ENCODE data around the gene MTMR12.

Gene MTMR12

DNA sequence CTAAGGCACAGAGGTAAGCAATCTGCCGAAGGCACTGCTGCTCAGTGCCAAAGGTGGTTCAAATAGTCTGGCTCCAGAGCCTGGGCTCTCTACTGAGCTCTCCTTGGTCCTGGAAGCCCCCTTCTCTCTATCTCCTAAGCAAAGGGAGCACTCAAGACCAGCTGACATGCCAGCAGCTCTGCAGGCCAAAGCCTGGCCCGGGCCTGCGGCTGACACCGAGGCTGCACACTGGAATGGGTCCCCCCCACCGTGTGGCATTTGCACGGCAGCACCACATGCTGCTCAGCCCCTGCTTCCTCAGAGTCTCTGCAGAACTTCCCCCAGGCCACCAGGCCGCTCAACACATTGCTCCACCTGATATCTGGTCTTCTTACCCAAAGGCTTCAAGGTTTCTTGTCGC is 80.8 kb downstream of the MTMR12 start:
- Histone ChIP-seq H3K9me3 (no peaks in the 10 kb centered on the region), H3K4me1 (no peaks in the 10 kb centered on the region), H3K4me3 (ENCODE audit: low read depth, low read length) (no peak overlapping the region), H3K36me3 (peaks cover 12% of the 10 kb centered on the region; the same call in 1 of the 2 replicates), H3K27me3 (no peaks in the 10 kb centered on the region)
- TF ChIP-seq, protein P1, sequence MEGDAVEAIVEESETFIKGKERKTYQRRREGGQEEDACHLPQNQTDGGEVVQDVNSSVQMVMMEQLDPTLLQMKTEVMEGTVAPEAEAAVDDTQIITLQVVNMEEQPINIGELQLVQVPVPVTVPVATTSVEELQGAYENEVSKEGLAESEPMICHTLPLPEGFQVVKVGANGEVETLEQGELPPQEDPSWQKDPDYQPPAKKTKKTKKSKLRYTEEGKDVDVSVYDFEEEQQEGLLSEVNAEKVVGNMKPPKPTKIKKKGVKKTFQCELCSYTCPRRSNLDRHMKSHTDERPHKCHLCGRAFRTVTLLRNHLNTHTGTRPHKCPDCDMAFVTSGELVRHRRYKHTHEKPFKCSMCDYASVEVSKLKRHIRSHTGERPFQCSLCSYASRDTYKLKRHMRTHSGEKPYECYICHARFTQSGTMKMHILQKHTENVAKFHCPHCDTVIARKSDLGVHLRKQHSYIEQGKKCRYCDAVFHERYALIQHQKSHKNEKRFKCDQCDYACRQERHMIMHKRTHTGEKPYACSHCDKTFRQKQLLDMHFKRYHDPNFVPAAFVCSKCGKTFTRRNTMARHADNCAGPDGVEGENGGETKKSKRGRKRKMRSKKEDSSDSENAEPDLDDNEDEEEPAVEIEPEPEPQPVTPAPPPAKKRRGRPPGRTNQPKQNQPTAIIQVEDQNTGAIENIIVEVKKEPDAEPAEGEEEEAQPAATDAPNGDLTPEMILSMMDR (IDR thresholded peaks at IDR 0.05; ENCODE audit: low read depth, low read length) = no peak
- no peak for DNase-seq

DNA sequence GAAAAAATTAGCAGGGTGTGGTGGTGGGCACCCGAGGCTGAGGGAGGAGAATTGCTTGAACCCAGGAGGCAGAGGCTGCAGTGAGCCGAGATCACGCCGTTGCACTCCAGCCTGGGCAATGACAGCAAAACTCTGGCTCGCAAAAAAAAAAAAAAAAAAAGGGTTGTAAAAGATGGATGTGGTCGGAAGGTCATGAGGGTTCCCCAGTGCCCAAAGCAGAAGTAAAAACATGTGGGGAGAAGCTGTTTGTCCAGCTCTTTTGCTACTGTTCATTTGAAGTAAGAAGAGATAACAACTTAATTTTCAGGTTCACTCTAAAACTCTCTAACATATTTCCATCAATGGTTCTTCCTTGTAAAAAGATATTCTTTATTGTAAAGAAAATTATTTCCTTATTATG is 81.5 kb downstream of the MTMR12 start:
- no peaks in the 10 kb centered on the region for H3K27me3 ChIP-seq
- H3K4me1 ChIP-seq = no peaks in the 10 kb centered on the region
- no peak overlapping the region for H3K4me3 ChIP-seq (ENCODE audit: low read depth, low read length)
- peaks cover 12% of the 10 kb centered on the region; the same call in 1 of the 2 replicates for H3K36me3 ChIP-seq
- no peak for DNase-seq
- no peaks in the 10 kb centered on the region for H3K9me3 ChIP-seq
- TF ChIP-seq, protein P1 (IDR thresholded peaks at IDR 0.05; ENCODE audit: low read depth, low read length) = no peak

DNA sequence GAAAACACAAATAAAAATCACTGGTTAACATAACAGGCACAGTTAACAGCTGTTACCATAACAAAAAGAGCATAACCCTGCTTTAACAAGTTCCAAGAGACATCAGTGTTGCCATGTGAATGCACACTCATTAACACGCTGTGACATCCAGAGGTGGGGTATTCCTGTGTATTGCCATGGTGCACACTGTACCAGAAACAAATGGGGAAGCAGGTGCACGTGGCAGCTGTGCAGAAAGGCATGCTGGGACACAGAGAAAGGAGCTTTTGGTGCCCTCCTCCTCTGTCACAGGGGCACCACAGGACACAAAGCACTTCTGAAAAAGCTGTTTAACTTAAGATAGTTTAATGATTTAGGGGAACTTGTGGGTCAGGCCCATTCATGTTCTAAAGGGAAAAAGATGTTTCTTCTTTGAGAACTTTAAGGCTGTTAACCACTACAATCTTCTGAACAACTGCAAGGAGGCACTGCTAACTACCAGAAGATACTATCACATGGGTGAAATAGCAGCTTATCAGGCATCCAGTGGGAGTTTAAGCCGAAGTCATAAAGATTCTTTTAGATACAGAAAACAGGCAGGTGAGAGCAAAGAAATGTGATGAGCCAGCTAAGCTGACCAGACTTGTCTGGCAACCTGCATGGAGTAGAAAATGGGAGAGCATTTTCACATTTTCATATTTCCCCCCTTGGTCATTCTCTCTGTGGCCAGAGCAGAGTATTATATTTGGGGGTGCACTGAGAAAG is 82.2 kb downstream of the MTMR12 start:
- H3K27me3 ChIP-seq = no peaks in the 10 kb centered on the region
- no peaks in the 10 kb centered on the region for H3K9me3 ChIP-seq
- TF ChIP-seq, protein P1 (IDR thresholded peaks at IDR 0.05; ENCODE audit: low read depth, low read length) = no peak
- no peak overlapping the region for H3K4me3 ChIP-seq (ENCODE audit: low read depth, low read length)
- H3K36me3 ChIP-seq = peaks cover 12% of the 10 kb centered on the region; the same call in 1 of the 2 replicates
- DNase-seq = no peak
- H3K4me1 ChIP-seq = no peaks in the 10 kb centered on the region

DNA sequence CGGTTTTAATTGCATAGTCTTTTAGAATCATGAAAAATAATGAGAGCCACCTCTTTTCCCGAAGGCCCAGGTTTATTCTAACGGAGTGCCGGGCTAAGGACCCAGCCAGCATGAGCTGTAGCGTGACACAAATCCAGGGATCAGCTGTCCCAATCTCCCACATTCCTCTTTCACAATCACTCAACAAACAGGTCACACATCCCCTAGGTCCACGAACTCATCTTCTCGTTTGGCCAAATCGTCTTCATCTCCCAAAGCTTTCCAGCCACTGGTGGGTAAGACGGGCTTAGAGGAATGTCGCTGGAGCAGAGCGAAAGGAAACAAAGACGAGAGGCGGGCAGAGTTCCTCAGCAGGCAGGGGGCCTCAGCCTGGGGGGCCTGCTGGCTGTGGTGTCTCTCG is 83.2 kb downstream of the MTMR12 start:
- TF ChIP-seq, protein P1 (IDR thresholded peaks at IDR 0.05; ENCODE audit: low read depth, low read length) = no peak
- no peak for DNase-seq

DNA sequence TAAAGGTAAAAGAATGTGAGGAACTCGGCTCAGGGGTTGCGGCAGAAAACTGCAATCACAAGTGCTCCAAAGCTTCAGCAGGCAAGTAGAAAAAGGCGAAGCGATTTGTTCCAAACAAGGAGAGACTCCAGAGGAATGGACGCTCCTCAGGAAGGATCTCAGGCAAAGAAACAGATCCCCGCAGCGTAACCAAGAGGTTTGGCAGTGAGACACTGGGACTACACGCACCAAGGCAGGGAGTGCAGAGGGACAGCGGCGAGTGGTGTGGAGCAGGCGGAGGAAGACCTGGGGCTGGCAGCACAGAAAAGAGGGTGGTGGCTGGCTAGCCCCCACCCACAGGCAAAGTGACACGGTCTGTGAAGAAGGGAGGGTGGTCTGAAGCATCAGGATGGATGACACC is 83.9 kb downstream of the MTMR12 start:
- Histone ChIP-seq H3K36me3 (peaks cover 5% of the 10 kb centered on the region; the same call in 1 of the 2 replicates), H3K4me1 (no peaks in the 10 kb centered on the region), H3K9me3 (no peaks in the 10 kb centered on the region), H3K4me3 (ENCODE audit: low read depth, low read length) (no peak overlapping the region), H3K27me3 (no peaks in the 10 kb centered on the region)
- no peak for DNase-seq
- TF ChIP-seq, protein P1 (IDR thresholded peaks at IDR 0.05; ENCODE audit: low read depth, low read length) = no peak

More for the DNA sequence above, 83.2 kb downstream of the MTMR12 start:
- Histone ChIP-seq H3K4me1 (no peaks in the 10 kb centered on the region), H3K27me3 (no peaks in the 10 kb centered on the region), H3K4me3 (ENCODE audit: low read depth, low read length) (no peak overlapping the region), H3K9me3 (no peaks in the 10 kb centered on the region), H3K36me3 (peaks cover 7% of the 10 kb centered on the region; the same call in 1 of the 2 replicates)

DNA sequence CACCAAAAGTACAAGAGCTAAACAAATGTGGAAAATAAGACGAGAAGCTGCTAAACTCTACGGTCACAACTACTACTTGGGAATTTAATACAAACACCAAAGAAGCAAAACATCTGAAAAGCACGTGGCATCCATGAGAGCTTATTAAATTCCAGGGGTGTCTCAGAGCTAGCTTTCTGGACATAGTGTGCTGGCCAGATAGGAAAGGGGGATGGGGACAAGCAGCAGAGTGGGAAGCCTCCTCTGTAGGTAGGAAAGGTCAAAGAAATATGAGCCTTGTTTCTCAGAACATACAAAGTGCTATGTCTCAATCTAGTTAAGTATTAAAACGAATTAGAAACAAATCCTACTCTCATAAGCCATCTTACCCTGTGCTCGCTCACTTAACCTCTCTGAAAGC is 87.3 kb downstream of the MTMR12 start:
- Histone ChIP-seq H3K9me3 (no peaks in the 10 kb centered on the region), H3K4me3 (ENCODE audit: low read depth, low read length) (no peak overlapping the region), H3K27me3 (no peaks in the 10 kb centered on the region), H3K36me3 (no peaks in the 10 kb centered on the region), H3K4me1 (no peaks in the 10 kb centered on the region)
- no peak for DNase-seq
- TF ChIP-seq, protein P1 (IDR thresholded peaks at IDR 0.05; ENCODE audit: low read depth, low read length) = no peak

All from BE2C (cell line).